GM12878 (cell line): ENCODE results near the gene COMT. TPM values are rescaled to one million over a fixed set of nuclear protein-coding genes. Genes with fewer than 3 reads are reported as not detected.

Source experiments
- ATAC-seq: fragments of 200-7000 bp; cut with Tn5 transposase; 3 replicates; pipeline ENCODE4 v1.9.1; 2020; ENCODE audit warnings: mild to moderate bottlenecking, moderate library complexity
- BruUV-seq: library from RNA; stranded (reverse); fragments of 400-500 nt; replicated peaks from 2 replicates; lab custom pipeline; 2021; lab: Mats Ljungman, UMichigan
- CTCF ChIA-PET: fragments of 300-600 bp; sonication (Branson Sonifier 250); formaldehyde crosslinking; extraction: SDS; loops from one replicate; lab custom pipeline; 2021; ENCODE audit warnings: inconsistent platforms; lab: Yijun Ruan, JAX
- POLR2A ChIA-PET: fragments of 350-600 bp; formaldehyde crosslinking; extraction: SDS; loops from one replicate; lab custom pipeline; 2021; ENCODE audit warnings: inconsistent platforms; lab: Charles Lee
- RAD21 ChIA-PET: fragments of 300-600 bp; sonication (Branson Sonifier 250); formaldehyde crosslinking; loops from one replicate; lab custom pipeline; 2023; ENCODE audit warnings: antibody characterized with exemption; ENCODE audit not compliant: unreplicated experiment; lab: Charles Lee
- SMC1A ChIA-PET: fragments of 300-600 bp; sonication (Branson Sonifier 250); formaldehyde crosslinking; loops from one replicate; lab custom pipeline; 2023; ENCODE audit not compliant: unreplicated experiment, uncharacterized antibody; lab: Charles Lee
- DNase-seq: peaks from one replicate; pipeline ENCODE4 v3.0.0-alpha.2; 2011; ENCODE audit warnings: low read depth, low spot score
- FAIRE-seq: peaks from 3 replicates; lab custom pipeline; 2011; peaks lifted over from hg19 to GRCh38; lab: Jason Lieb, UNC
- H2AFZ ChIP-seq: 2 replicates; pipeline ENCODE4 v1.6.0; 2011; ENCODE audit warnings: low read depth, low read length, control low read depth; ENCODE audit not compliant: control insufficient read depth
- H3K27ac ChIP-seq: 2 replicates; pipeline ENCODE4 v1.5.1; 2011; ENCODE audit warnings: control low read depth; ENCODE audit not compliant: control insufficient read depth, insufficient read depth
- H3K27me3 ChIP-seq, 2 experiments: replicated peaks in 1 of 2; 2 replicates each; pipeline versions ENCODE4 v1.6.0 to v1.6.1; 2011; ENCODE audit warnings: low read length in 1 of 2; ENCODE audit not compliant: control insufficient read depth in 2 of 2, insufficient read depth in 2 of 2
- H3K36me3 ChIP-seq, 2 experiments: 2 replicates each; pipeline ENCODE4 v1.5.1; 2011; ENCODE audit warnings: low read length in 1 of 2; ENCODE audit not compliant: control insufficient read depth in 2 of 2, insufficient read depth in 2 of 2
- H3K4me1 ChIP-seq: 2 replicates; pipeline ENCODE4 v1.6.1; 2011; ENCODE audit warnings: mild to moderate bottlenecking, low read length, moderate library complexity, mixed read lengths; ENCODE audit not compliant: control insufficient read depth, insufficient read depth
- H3K4me2 ChIP-seq: 2 replicates; pipeline ENCODE4 v1.6.0; 2011; ENCODE audit warnings: control low read depth; ENCODE audit not compliant: control insufficient read depth, insufficient read depth
- H3K4me3 ChIP-seq: fragments of 200-600 bp; sonication (generic); 2 replicates; pipeline ENCODE4 v1.5.1; 2016
- H3K79me2 ChIP-seq: 2 replicates; pipeline ENCODE4 v1.6.0; 2011; ENCODE audit warnings: low read length; ENCODE audit not compliant: control insufficient read depth, insufficient read depth
- H3K9ac ChIP-seq: 2 replicates; pipeline ENCODE4 v1.8.0; 2011; ENCODE audit warnings: low read length, control low read depth, mixed read lengths; ENCODE audit not compliant: control insufficient read depth, insufficient read depth
- H3K9me3 ChIP-seq: replicated peaks from 3 replicates; pipeline ENCODE4 v1.5.1; 2011; ENCODE audit warnings: mild to moderate bottlenecking, low read length; ENCODE audit not compliant: control insufficient read depth, insufficient read depth
- H4K20me1 ChIP-seq: 2 replicates; pipeline ENCODE4 v1.6.0; 2011; ENCODE audit not compliant: control insufficient read depth, insufficient read depth
- CBFB ChIP-seq: IDR thresholded peaks from 2 replicates; pipeline ENCODE4 v1.6.1; 2016; ENCODE audit warnings: antibody characterized with exemption, low read depth
- IKZF2 ChIP-seq, 2 experiments: fragments of 450-650 bp; IDR thresholded peaks; 2 replicates each; pipeline ENCODE4 v1.6.1; 2017; ENCODE audit warnings: mild to moderate bottlenecking in 2 of 2, moderate library complexity in 2 of 2
- MTA2 ChIP-seq: fragments of 450-650 bp; IDR thresholded peaks from 2 replicates; pipeline ENCODE4 v1.6.1; 2016; ENCODE audit warnings: low read depth, mild to moderate bottlenecking, moderate library complexity
- SPI1 ChIP-seq: IDR thresholded peaks from 2 replicates; pipeline ENCODE4 v1.6.1; 2011; ENCODE audit warnings: low read depth, mild to moderate bottlenecking, low read length, moderate library complexity, borderline replicate concordance; ENCODE audit not compliant: insufficient read depth
- USF2 ChIP-seq: IDR thresholded peaks from 2 replicates; pipeline ENCODE4 v1.6.1; 2011; ENCODE audit warnings: low read depth, low read length, improper control_type of control experiment, borderline replicate concordance
- WGBS: methylation state at CpG from one replicate; pipeline ENCODE4 v1.1.6; 2016; ENCODE audit warnings: low lambda C conversion rate; ENCODE audit not compliant: insufficient replicate concordance, insufficient coverage; ENCODE audit errors: missing lambda C conversion rate; 5-methylcytosine and 5-hydroxymethylcytosine counted together
- in situ Hi-C: fragments of 300-500 bp; cut with MboI; formaldehyde crosslinking; loops from 9 replicates; pipeline ENCODE4 v1.14.3; 2018; ENCODE audit warnings: mixed read lengths
- intact Hi-C: fragments of 100-400 bp; cut with micrococcal nuclease; formaldehyde crosslinking; loops from one replicate; pipeline ENCODE4 v1.14.2; 2022; ENCODE audit not compliant: unreplicated experiment
- polyA plus RNA-seq, 11 experiments: library from polyadenylated mRNA; depleted of rRNA in 4 of 11; unstranded in 6 of 11; stranded (reverse) in 5 of 11; fragments of >200 nt; fragmentation: Nextera tagmentation in 4 of 11; fragmentation: Illumina TruSeq in 1 of 11; extraction: Ambion mirVana in 4 of 11; extraction: Trizol in 1 of 11; gene quantifications; 1 replicate in 1 of 11; 2 replicates in 10 of 11; pipeline versions ENCODE4 v1.2.1 to v1.2.3, GENCODE V29; 2011 to 2016; ENCODE audit warnings: inconsistent platforms in 2 of 11, missing spikeins in 2 of 11, low read depth in 1 of 11
- total RNA-seq, 4 experiments: library from RNA; depleted of rRNA in 3 of 4; stranded (reverse); fragments of >200 nt in 3 of 4; fragmentation: Illumina TruSeq in 1 of 4; extraction: Trizol in 1 of 4; gene quantifications; 2 replicates each; pipeline versions ENCODE4 v1.2.1 to v1.2.3, GENCODE V29; 2013 to 2021

Gene COMT
- total and polyA plus RNA-seq, 10 of the 15 experiments (the other 5 are each of a cell fraction or from before 2014, with no cell fraction given), result 4.5 to 152 (median 66.1) TPM

- no peak for TF ChIP-seq SPI1
- no peak for TF ChIP-seq USF2
- no peak for TF ChIP-seq MTA2
- no peak for TF ChIP-seq CBFB
- TF ChIP-seq IKZF2 (IDR thresholded peaks at IDR 0.05), result no peak
- no peak overlapping the region for H3K27ac ChIP-seq
- H3K9me3 ChIP-seq, result no peaks in the 10 kb centered on the region
- intact Hi-C loops, result no loop called here
- DNase-seq (no peak), ATAC-seq (no peak), FAIRE-seq (no peak)
- POLR2A ChIA-PET, result no interaction called here
- no peak overlapping the region for H3K4me3 ChIP-seq
- RAD21 ChIA-PET, result interaction anchor here (1.1 to 4.4 kb wide), 2 partner anchors 140 to 183 kb away, joined by 3 to 70 read pairs; no protein-coding TSS in a partner anchor
- no peaks in the 10 kb centered on the region for H4K20me1 ChIP-seq
- H3K4me1 ChIP-seq, result no peaks in the 10 kb centered on the region; the same call in 1 of the 2 replicates
- peaks cover 2 to 11% of the 10 kb centered on the region in 2 experiments; a peak in 3 of 4 replicates for H3K36me3 ChIP-seq
- no peak overlapping the region for H2AFZ ChIP-seq
- in situ Hi-C loops, result no loop called here
- SMC1A ChIA-PET, result interaction anchor here (1.6 to 1.7 kb wide), 2 partner anchors 35 to 183 kb away, joined by 4 to 7 read pairs; no protein-coding TSS in a partner anchor
- no peak overlapping the region for H3K9ac ChIP-seq
- H3K79me2 ChIP-seq, result no peaks in the 10 kb centered on the region
- no peak overlapping the region for H3K4me2 ChIP-seq
- CTCF ChIA-PET, result interaction anchor here (0.8 to 5.0 kb wide), 5 partner anchors 9 to 197 kb away, joined by 3 to 94 read pairs (median 5); no protein-coding TSS in a partner anchor
- BruUV-seq, result no TSS peak
- H3K27me3 ChIP-seq, result no peaks in the 10 kb centered on the region
- 61% methylated on average over 6 of the region's 6 CpGs for WGBS
Measured at GRCh38 chr22:19913337-19913936, 28.1 kb upstream of the COMT start.
